Dendritic cell treated with granulocyte-macrophage colony-stimulating factor and Interleukin-4, amounts not matched to agents 40 ng/mL and 50 ng/mL, for 4 days (primary cell): Measurements from ENCODE around the gene TBC1D17.

ENCODE experiments used
- H3K27ac Mint-ChIP-seq: one replicate; pipeline ENCODE4 v1.8.0; 2022; ENCODE audit warnings: mild to moderate bottlenecking, mixed read lengths
- H3K27me3 Mint-ChIP-seq: one replicate; pipeline ENCODE4 v1.8.0; 2022; ENCODE audit warnings: mild to moderate bottlenecking, mixed read lengths
- H3K36me3 Mint-ChIP-seq: one replicate; pipeline ENCODE4 v1.8.0; 2022; ENCODE audit warnings: low read depth, mixed read lengths
- H3K4me1 Mint-ChIP-seq: one replicate; pipeline ENCODE4 v1.8.0; 2022; ENCODE audit warnings: low read depth, mixed read lengths
- H3K4me3 Mint-ChIP-seq: one replicate; pipeline ENCODE4 v1.8.0; 2022; ENCODE audit warnings: mild to moderate bottlenecking, moderate library complexity, mixed read lengths
- H3K9me3 Mint-ChIP-seq: one replicate; pipeline ENCODE4 v1.8.0; 2022; ENCODE audit warnings: mixed read lengths
- intact Hi-C: fragments of 100-400 bp; cut with micrococcal nuclease; formaldehyde crosslinking; loops from one replicate; pipeline ENCODE4 v1.15.0; 2022

Gene TBC1D17

GRCh38 chr19:49894011-49894664 is 16.6 kb downstream of the TBC1D17 start:
- Mint-ChIP-seq H3K36me3 (no peaks in the 10 kb centered on the region), H3K27me3 (peaks cover 6% of the 10 kb centered on the region), H3K27ac (peak overlapping the region; percentile 95), H3K9me3 (no peaks in the 10 kb centered on the region), H3K4me1 (peaks cover 95% of the 10 kb centered on the region), H3K4me3 (peak overlapping the region; percentile 94)
- intact Hi-C loops: loop anchor here (5.0 kb wide), 1 partner anchor 33 kb away; the partner anchor contains the start of genes ATF5 and NUP62

GRCh38 chr19:49894879-49895565 is 17.5 kb downstream of the TBC1D17 start:
- intact Hi-C loops: loop anchor here (5.0 kb wide), 1 partner anchor 32 kb away; the partner anchor contains the start of genes ATF5 and NUP62
- Mint-ChIP-seq H3K27ac (peak overlapping the region; percentile 95), H3K4me1 (peaks cover 88% of the 10 kb centered on the region), H3K27me3 (peaks cover 6% of the 10 kb centered on the region), H3K9me3 (no peaks in the 10 kb centered on the region), H3K4me3 (peak overlapping the region; percentile 94), H3K36me3 (no peaks in the 10 kb centered on the region)

GRCh38 chr19:49895566-49896297 is 18.2 kb downstream of the TBC1D17 start:
- no peaks in the 10 kb centered on the region for H3K36me3 Mint-ChIP-seq
- H3K27me3 Mint-ChIP-seq: peaks cover 6% of the 10 kb centered on the region
- peaks cover 82% of the 10 kb centered on the region for H3K4me1 Mint-ChIP-seq
- intact Hi-C loops: no loop called here
- no peaks in the 10 kb centered on the region for H3K9me3 Mint-ChIP-seq
- H3K27ac Mint-ChIP-seq: peak overlapping the region; percentile 95
- H3K4me3 Mint-ChIP-seq: peak overlapping the region; percentile 94

GRCh38 chr19:49896863-49897621 is 19.5 kb downstream of the TBC1D17 start, which contains the start of gene IL4I1:
Gene IL4I1, minus strand, starts transcription at chr19:49896887. Its CDS starts 727 bp downstream, at chr19:49896160.
- peak within 1 kb of the TSS; percentile 94 for H3K4me3 Mint-ChIP-seq
- intact Hi-C loops: no loop called here
- peak within 1 kb of the TSS; percentile 95 for H3K27ac Mint-ChIP-seq
- H3K27me3 Mint-ChIP-seq: peaks cover 6% of the 10 kb centered on the region
- H3K9me3 Mint-ChIP-seq: no peaks in the 10 kb centered on the region
- no peaks in the 10 kb centered on the region for H3K36me3 Mint-ChIP-seq
- H3K4me1 Mint-ChIP-seq: peaks cover 74% of the 10 kb centered on the region

GRCh38 chr19:49904136-49904535 is 26.6 kb downstream of the TBC1D17 start:
- peaks cover 39% of the 10 kb centered on the region for H3K36me3 Mint-ChIP-seq
- no peaks in the 10 kb centered on the region for H3K27me3 Mint-ChIP-seq
- peaks cover 67% of the 10 kb centered on the region for H3K4me1 Mint-ChIP-seq
- H3K27ac Mint-ChIP-seq: peak overlapping the region; percentile 88
- intact Hi-C loops: no loop called here
- peak overlapping the region; percentile 65 for H3K4me3 Mint-ChIP-seq
- H3K9me3 Mint-ChIP-seq: no peaks in the 10 kb centered on the region

GRCh38 chr19:49906879-49907564 is 29.5 kb downstream of the TBC1D17 start:
- Mint-ChIP-seq H3K27ac (peak overlapping the region; percentile 25), H3K9me3 (no peaks in the 10 kb centered on the region), H3K4me1 (peaks cover 81% of the 10 kb centered on the region), H3K4me3 (no peak overlapping the region), H3K36me3 (peaks cover 65% of the 10 kb centered on the region), H3K27me3 (no peaks in the 10 kb centered on the region)
- intact Hi-C loops: no loop called here

GRCh38 chr19:49907745-49908446 is 30.4 kb downstream of the TBC1D17 start:
- Mint-ChIP-seq H3K27ac (peak overlapping the region; percentile 25), H3K27me3 (no peaks in the 10 kb centered on the region), H3K36me3 (peaks cover 73% of the 10 kb centered on the region), H3K9me3 (no peaks in the 10 kb centered on the region), H3K4me1 (peaks cover 87% of the 10 kb centered on the region), H3K4me3 (no peak overlapping the region)
- intact Hi-C loops: no loop called here

- peak overlapping the region; percentile 16 for H3K27ac Mint-ChIP-seq
- H3K4me3 Mint-ChIP-seq: no peak overlapping the region
- H3K36me3 Mint-ChIP-seq: peaks cover 82% of the 10 kb centered on the region
- H3K9me3 Mint-ChIP-seq: no peaks in the 10 kb centered on the region
- H3K4me1 Mint-ChIP-seq: peaks cover 87% of the 10 kb centered on the region
- H3K27me3 Mint-ChIP-seq: no peaks in the 10 kb centered on the region
- intact Hi-C loops: no loop called here
Measured at GRCh38 chr19:49908480-49909420, 31.2 kb downstream of the TBC1D17 start.

- peaks cover 96% of the 10 kb centered on the region for H3K36me3 Mint-ChIP-seq
- H3K27ac Mint-ChIP-seq: peak overlapping the region; percentile 83
- peaks cover 90% of the 10 kb centered on the region for H3K4me1 Mint-ChIP-seq
- H3K9me3 Mint-ChIP-seq: no peaks in the 10 kb centered on the region
- intact Hi-C loops: no loop called here
- no peak overlapping the region for H3K4me3 Mint-ChIP-seq
- H3K27me3 Mint-ChIP-seq: no peaks in the 10 kb centered on the region
Measured at GRCh38 chr19:49910179-49910578, 32.7 kb downstream of the TBC1D17 start.

GRCh38 chr19:49911381-49912145 is 34.1 kb downstream of the TBC1D17 start:
- peak overlapping the region; percentile 83 for H3K27ac Mint-ChIP-seq
- H3K36me3 Mint-ChIP-seq: peaks cover 94% of the 10 kb centered on the region
- H3K27me3 Mint-ChIP-seq: no peaks in the 10 kb centered on the region
- H3K4me3 Mint-ChIP-seq: peak overlapping the region; percentile 41
- intact Hi-C loops: no loop called here
- H3K9me3 Mint-ChIP-seq: no peaks in the 10 kb centered on the region
- H3K4me1 Mint-ChIP-seq: peaks cover 88% of the 10 kb centered on the region

GRCh38 chr19:49912965-49913685 is 35.6 kb downstream of the TBC1D17 start:
- Mint-ChIP-seq H3K27ac (peak overlapping the region; percentile 83), H3K4me1 (peaks cover 88% of the 10 kb centered on the region), H3K36me3 (peaks cover 94% of the 10 kb centered on the region), H3K4me3 (no peak overlapping the region), H3K9me3 (no peaks in the 10 kb centered on the region), H3K27me3 (no peaks in the 10 kb centered on the region)
- intact Hi-C loops: no loop called here
